Neural cell (in vitro differentiated cells): ENCODE measurements around the gene SPON2. TPM values are rescaled to one million over a fixed set of nuclear protein-coding genes. Genes with fewer than 3 reads are reported as not detected.

Experiments
- H2AFZ ChIP-seq: fragments of 200-600, 300-800 bp; sonication (generic), shearing (Covaris generic); 2 replicates; pipeline ENCODE4 v1.6.0; 2014; ENCODE audit warnings: low read depth, mild to moderate bottlenecking, antibody characterized with exemption, low read length, moderate library complexity
- H3F3A ChIP-seq: fragments of 200-600 bp; shearing (Covaris generic); 2 replicates; pipeline ENCODE4 v1.6.1; 2016; ENCODE audit warnings: mild to moderate bottlenecking, moderate library complexity, mixed read lengths, antibody characterized with exemption, low read length; ENCODE audit not compliant: insufficient read depth, poor library complexity, severe bottlenecking
- H3K27ac ChIP-seq: fragments of 200-600, 300-800 bp; sonication (generic), shearing (Covaris generic); 2 replicates; pipeline ENCODE4 v1.5.1; 2014; ENCODE audit warnings: mild to moderate bottlenecking, low read length, moderate library complexity
- H3K27me3 ChIP-seq: fragments of 300-800, 200-600 bp; sonication (generic), shearing (Covaris generic); 2 replicates; pipeline ENCODE4 v1.6.0; 2014; ENCODE audit warnings: mild to moderate bottlenecking, low read depth, low read length, moderate library complexity; ENCODE audit not compliant: insufficient read depth
- H3K36me3 ChIP-seq: fragments of 300-800, 200-600 bp; sonication (generic), shearing (Covaris generic); 2 replicates; pipeline ENCODE4 v1.5.1; 2014; ENCODE audit warnings: mild to moderate bottlenecking, antibody characterized with exemption, low read length, moderate library complexity; ENCODE audit not compliant: insufficient read depth
- H3K4me2 ChIP-seq: fragments of 300-800, 200-600 bp; sonication (generic), shearing (Covaris generic); 2 replicates; pipeline ENCODE4 v1.6.0; 2014; ENCODE audit warnings: mild to moderate bottlenecking, low read length
- H3K4me3 ChIP-seq: fragments of 300-800, 200-600 bp; sonication (generic), shearing (Covaris generic); 2 replicates; pipeline ENCODE4 v1.5.1; 2014; ENCODE audit warnings: mild to moderate bottlenecking, low read length, moderate library complexity
- H3K79me2 ChIP-seq: fragments of 200-600 bp; shearing (Covaris generic); replicated peaks from 2 replicates; pipeline ENCODE4 v1.6.0; 2014; ENCODE audit warnings: mild to moderate bottlenecking, low read length, moderate library complexity; ENCODE audit not compliant: insufficient read depth
- H3K9ac ChIP-seq: fragments of 300-800, 200-600 bp; sonication (generic), shearing (Covaris generic); 2 replicates; pipeline ENCODE4 v1.6.1; 2016; ENCODE audit warnings: mild to moderate bottlenecking, low read length, mixed read lengths
- H3K9me2 ChIP-seq: fragments of 200-600 bp; shearing (Covaris generic); 2 replicates; pipeline ENCODE4 v1.6.1; 2016; ENCODE audit warnings: mild to moderate bottlenecking, low read length, mixed read lengths; ENCODE audit not compliant: insufficient read depth
- H3K9me3 ChIP-seq: fragments of 200-600, 300-800 bp; sonication (generic), shearing (Covaris generic); 2 replicates; pipeline ENCODE4 v1.6.1; 2016; ENCODE audit warnings: mild to moderate bottlenecking, mixed run types, low read length, moderate library complexity, mixed read lengths
- H4K20me1 ChIP-seq: fragments of 200-600 bp; shearing (Covaris generic); 2 replicates; pipeline ENCODE4 v1.6.1; 2016; ENCODE audit warnings: mild to moderate bottlenecking, mixed run types; ENCODE audit not compliant: insufficient read depth
- CTCF ChIP-seq: fragments of 450-650 bp; IDR thresholded peaks from 2 replicates; pipeline ENCODE4 v1.5.1; 2014; ENCODE audit warnings: antibody characterized with exemption, mild to moderate bottlenecking, moderate library complexity; ENCODE audit not compliant: poor library complexity, severe bottlenecking
- EP300 ChIP-seq: fragments of 450-650 bp; conservative IDR thresholded peaks from 2 replicates; pipeline ENCODE4 v1.6.1; 2014; ENCODE audit warnings: antibody characterized with exemption, mild to moderate bottlenecking, moderate library complexity; ENCODE audit not compliant: poor library complexity, severe bottlenecking
- EZH2 ChIP-seq: fragments of 200-600, 300-800 bp; shearing (Covaris generic), sonication (generic); IDR thresholded peaks from 2 replicates; pipeline ENCODE4 v1.6.1; 2014; ENCODE audit warnings: antibody characterized with exemption, low read length, borderline replicate concordance, mild to moderate bottlenecking; ENCODE audit not compliant: insufficient read depth, poor library complexity, severe bottlenecking
- MXI1 ChIP-seq: fragments of 450-650 bp; conservative IDR thresholded peaks from 2 replicates; pipeline ENCODE4 v1.6.1; 2014; ENCODE audit warnings: antibody characterized with exemption, mild to moderate bottlenecking; ENCODE audit not compliant: poor library complexity, severe bottlenecking
- POLR2AphosphoS5 ChIP-seq: IDR thresholded peaks from 2 replicates; pipeline ENCODE4 v1.6.1; 2012
- RAD21 ChIP-seq: fragments of 450-650 bp; conservative IDR thresholded peaks from 2 replicates; pipeline ENCODE4 v1.6.1; 2014; ENCODE audit warnings: antibody characterized with exemption, mild to moderate bottlenecking, moderate library complexity
- SMC3 ChIP-seq: fragments of 450-650 bp; conservative IDR thresholded peaks from 2 replicates; pipeline ENCODE4 v1.6.1; 2014; ENCODE audit warnings: antibody characterized with exemption, mild to moderate bottlenecking, moderate library complexity; ENCODE audit not compliant: poor library complexity
- TAF1 ChIP-seq: IDR thresholded peaks from 2 replicates; pipeline ENCODE4 v1.6.1; 2012; ENCODE audit warnings: low read depth
- polyA plus RNA-seq: library from polyadenylated mRNA; depleted of rRNA; stranded (reverse); fragments of >200 nt; gene quantifications from 2 replicates; pipeline ENCODE4 v1.2.3, GENCODE V29; 2014
- TF ChIP-seq, protein P1 (sequence below): IDR thresholded peaks from 2 replicates; pipeline ENCODE4 v1.6.1; 2012; ENCODE audit warnings: borderline replicate concordance

SPON2 gene
- polyA plus RNA-seq, 1 donor from 2014 or later = 0.57 TPM

- H3K9ac ChIP-seq = no peak overlapping the region
- no peaks in the 10 kb centered on the region for H3K79me2 ChIP-seq
- H3K9me2 ChIP-seq = no peaks in the 10 kb centered on the region
- H3F3A ChIP-seq = no peaks in the 10 kb centered on the region
- no peak overlapping the region for H2AFZ ChIP-seq
- no peaks in the 10 kb centered on the region for H3K27me3 ChIP-seq
- H3K27ac ChIP-seq = no peak overlapping the region
- H3K4me3 ChIP-seq = no peak overlapping the region
- TF ChIP-seq MXI1 (no peak), EP300 (no peak), POLR2AphosphoS5 (no peak), RAD21 (no peak), EZH2 (no peak), SMC3 (no peak), TAF1 (no peak), CTCF (no peak)
- TF ChIP-seq, protein P1, sequence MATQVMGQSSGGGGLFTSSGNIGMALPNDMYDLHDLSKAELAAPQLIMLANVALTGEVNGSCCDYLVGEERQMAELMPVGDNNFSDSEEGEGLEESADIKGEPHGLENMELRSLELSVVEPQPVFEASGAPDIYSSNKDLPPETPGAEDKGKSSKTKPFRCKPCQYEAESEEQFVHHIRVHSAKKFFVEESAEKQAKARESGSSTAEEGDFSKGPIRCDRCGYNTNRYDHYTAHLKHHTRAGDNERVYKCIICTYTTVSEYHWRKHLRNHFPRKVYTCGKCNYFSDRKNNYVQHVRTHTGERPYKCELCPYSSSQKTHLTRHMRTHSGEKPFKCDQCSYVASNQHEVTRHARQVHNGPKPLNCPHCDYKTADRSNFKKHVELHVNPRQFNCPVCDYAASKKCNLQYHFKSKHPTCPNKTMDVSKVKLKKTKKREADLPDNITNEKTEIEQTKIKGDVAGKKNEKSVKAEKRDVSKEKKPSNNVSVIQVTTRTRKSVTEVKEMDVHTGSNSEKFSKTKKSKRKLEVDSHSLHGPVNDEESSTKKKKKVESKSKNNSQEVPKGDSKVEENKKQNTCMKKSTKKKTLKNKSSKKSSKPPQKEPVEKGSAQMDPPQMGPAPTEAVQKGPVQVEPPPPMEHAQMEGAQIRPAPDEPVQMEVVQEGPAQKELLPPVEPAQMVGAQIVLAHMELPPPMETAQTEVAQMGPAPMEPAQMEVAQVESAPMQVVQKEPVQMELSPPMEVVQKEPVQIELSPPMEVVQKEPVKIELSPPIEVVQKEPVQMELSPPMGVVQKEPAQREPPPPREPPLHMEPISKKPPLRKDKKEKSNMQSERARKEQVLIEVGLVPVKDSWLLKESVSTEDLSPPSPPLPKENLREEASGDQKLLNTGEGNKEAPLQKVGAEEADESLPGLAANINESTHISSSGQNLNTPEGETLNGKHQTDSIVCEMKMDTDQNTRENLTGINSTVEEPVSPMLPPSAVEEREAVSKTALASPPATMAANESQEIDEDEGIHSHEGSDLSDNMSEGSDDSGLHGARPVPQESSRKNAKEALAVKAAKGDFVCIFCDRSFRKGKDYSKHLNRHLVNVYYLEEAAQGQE = no peak
- no peak overlapping the region for H3K4me2 ChIP-seq
- H4K20me1 ChIP-seq = no peaks in the 10 kb centered on the region
- no peaks in the 10 kb centered on the region for H3K9me3 ChIP-seq
- H3K36me3 ChIP-seq = no peaks in the 10 kb centered on the region
Measured at GRCh38 chr4:1133033-1133432, 39.4 kb downstream of the SPON2 start.

GRCh38 chr4:1130316-1131186 is 41.8 kb downstream of the SPON2 start:
- no peaks in the 10 kb centered on the region for H4K20me1 ChIP-seq
- H3K9me3 ChIP-seq = no peaks in the 10 kb centered on the region
- TF ChIP-seq MXI1 = peak; percentile 36
- peak; percentile 97 for TF ChIP-seq RAD21
- TF ChIP-seq, protein P1 = no peak
- TF ChIP-seq TAF1 = no peak
- no peak for TF ChIP-seq POLR2AphosphoS5
- peak; percentile 98 for TF ChIP-seq SMC3
- TF ChIP-seq CTCF = peak; percentile 99
- no peak for TF ChIP-seq EZH2
- TF ChIP-seq EP300 = no peak
- H3K36me3 ChIP-seq = no peaks in the 10 kb centered on the region
- no peaks in the 10 kb centered on the region for H3K79me2 ChIP-seq
- H3K9me2 ChIP-seq = no peaks in the 10 kb centered on the region
- H3F3A ChIP-seq = no peaks in the 10 kb centered on the region
- no peak overlapping the region for H3K9ac ChIP-seq
- H2AFZ ChIP-seq = no peak overlapping the region
- H3K4me2 ChIP-seq = no peak overlapping the region
- H3K27me3 ChIP-seq = no peaks in the 10 kb centered on the region
- H3K27ac ChIP-seq = no peak overlapping the region
- no peak overlapping the region for H3K4me3 ChIP-seq
